HG02623 (cell line): ENCODE data around the gene ACCSL.

Experiments
- ATAC-seq: cut with Tn5 transposase; IDR thresholded peaks from one replicate; pipeline ENCODE4 v1.9.1; 2021; ENCODE audit warnings: moderate library complexity; ENCODE audit not compliant: unreplicated experiment

The ACCSL gene

DNA sequence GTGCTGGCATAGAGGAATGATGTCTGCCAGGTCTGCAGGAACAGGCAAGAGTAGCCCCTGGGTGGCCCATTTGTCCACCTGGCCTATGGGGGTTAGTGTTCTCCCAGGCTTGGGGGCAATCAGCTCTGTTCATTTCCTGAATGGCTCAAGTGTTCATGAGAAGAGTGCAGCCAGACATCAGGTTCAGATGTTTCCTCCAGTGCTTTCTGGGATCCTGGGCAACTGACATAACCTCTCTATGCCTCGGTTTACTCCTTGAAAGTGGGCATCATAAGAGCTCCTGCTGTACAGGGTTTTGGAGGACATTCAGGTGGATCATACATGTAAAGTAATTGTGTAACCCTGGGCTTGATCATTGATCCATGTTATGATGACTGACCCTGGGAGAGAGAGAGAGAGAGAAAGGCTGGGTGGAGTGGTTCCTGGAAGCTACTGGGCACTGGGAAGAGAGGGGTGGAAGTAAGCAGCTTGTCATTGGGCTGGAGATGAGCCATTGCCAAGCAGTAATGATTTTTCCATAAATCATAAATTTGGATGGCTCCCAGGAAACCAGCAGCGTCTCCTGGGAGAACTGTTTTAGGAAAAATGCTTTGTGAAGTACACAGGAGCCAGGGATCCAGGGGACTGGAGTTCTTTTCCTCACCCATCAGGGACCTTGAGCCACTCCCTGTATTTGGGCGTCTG is 30.2 kb upstream of the ACCSL start:
- ATAC-seq = no peak

DNA sequence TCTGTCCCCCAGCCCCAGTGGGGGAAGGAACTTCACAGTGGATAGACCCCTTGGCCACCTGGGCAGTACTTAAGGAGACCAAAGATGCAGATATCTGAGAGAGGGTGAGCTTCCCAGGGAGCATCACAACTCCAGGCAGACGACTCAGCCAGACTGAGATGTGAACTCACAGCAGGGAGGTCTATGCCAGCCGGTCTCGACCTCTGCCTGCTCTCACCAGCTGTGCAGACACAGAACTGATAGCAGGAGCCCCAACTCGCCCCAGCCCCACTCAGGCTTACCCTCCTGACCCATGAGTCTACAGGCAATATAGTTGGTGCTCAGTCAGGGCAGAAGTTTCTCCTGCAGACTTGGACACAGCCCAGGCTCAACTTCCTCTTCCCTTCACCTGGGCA is 29.7 kb upstream of the ACCSL start:
- ATAC-seq = no peak

DNA sequence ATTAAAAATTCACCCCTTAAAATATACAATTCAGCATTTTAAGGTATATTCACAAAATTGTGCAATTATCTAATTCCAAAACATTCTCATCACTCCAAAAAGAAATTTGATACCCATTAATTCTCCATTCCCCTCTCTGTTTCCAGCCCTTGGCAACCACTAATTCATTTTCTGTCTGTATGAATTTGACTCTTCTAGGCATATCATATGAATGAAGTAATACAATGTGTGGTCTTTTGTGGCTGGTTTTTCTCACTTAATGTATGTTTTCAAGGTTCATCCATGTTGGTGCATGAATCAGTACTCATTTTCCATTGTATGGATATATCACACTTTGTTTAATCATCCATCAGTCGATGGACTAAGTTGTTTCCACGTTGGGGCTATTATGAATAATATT is 29.0 kb upstream of the ACCSL start:
- no peak for ATAC-seq

DNA sequence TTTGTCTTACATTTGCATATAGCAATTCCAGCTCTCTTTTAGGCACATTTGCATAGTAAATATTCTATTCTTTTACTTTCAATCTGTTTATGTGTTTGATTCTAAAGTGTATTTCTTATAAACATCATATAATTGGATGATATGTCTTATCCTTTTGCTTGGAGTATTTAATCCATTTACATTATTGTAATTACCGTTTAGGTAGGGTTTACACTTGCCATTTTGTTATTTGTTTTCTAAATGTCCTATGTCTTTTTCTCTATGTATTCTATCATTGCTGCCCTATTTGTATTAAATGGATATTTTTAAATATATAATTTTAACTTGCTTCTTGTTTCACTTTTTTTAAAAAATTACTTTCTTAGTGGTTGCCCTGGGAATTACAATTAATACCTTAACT is 22.8 kb upstream of the ACCSL start:
- ATAC-seq = no peak

DNA sequence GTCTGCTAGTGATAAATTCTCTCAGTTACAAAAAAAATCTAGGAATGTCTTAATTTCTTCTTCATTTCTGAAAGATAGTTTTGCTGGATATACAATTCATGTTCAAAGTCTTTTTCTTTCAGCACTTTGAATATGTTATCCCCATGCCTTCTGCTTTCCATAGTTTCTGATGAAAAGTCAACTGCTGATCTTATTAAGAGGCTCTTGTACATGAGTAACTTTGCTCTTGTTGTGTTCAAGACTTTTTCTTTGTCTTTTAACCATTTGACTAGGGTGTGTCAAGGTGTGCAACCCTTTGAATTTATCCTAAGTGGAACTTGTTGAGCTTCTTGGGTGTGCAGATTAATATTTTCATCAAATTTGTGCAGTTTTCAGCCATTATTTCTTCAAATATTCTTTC is 22.1 kb upstream of the ACCSL start:
- no peak for ATAC-seq

DNA sequence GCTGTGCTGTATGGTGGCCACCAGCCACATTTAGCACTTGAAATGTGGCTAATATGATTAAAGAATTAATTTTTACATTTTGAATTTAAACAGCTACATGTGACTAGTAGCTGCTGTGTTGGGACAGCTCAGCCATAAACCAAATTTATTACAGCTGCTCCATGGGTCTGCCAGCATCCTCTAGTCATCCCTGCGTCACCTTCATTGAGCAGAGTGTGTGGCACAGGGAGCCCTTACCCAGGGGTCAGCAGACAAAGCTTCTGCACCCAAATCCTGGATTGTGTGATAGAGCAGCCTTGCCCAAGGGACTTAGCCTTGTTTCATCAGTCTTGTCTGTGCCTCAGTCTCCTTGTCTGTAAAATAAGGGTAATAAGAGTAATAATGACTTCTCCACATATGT is 19.4 kb upstream of the ACCSL start:
- ATAC-seq = no peak

DNA sequence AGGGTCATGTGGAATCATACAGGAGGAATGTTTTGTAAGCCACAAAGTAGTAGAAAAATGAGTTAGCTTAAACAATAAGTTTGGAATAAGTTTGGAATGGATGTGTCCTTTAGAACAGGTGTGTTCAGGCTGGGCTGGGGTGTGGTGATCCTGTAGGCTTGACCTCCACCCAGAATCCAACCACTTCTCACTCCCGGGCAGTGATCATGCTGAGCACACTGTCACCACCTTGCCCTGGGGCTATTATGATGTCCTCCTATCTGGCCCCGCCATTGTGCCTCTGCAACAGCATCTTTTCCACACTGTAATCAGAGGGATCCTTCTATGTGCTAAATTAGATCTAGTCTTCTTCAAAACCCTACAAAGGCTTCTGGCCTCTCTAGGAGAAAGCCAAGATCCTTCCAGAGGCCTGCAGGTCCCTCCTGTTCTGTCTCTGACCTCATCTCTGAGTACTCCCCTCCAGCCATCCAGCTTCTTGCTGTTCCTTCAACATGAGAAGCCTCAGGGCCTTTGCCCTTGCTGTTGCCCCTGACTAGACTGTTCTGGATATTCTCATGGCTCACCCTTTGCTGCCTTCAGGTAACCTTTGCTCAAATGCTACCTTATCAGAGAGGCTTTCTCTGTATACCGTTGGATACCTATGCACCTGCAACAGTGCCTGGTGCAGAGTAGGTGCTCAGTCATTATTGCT is 18.8 kb upstream of the ACCSL start:
- ATAC-seq = no peak

DNA sequence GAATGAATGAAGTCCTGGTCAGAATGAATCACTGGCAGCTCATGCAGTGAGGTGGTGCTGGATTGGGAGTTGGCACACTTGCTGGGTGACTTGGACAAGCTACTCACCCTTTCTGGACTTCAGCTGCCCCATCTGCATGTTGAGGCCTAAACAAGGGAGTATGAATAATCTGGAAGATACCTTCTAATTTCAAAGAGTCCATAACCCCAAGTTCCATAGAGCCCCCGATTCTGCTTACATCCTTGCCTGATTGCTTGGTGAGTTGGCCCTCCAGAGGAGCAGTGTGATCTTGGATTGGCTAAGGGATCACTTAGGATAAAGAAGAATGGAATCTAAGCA is 18.3 kb upstream of the ACCSL start:
- ATAC-seq = no peak

DNA sequence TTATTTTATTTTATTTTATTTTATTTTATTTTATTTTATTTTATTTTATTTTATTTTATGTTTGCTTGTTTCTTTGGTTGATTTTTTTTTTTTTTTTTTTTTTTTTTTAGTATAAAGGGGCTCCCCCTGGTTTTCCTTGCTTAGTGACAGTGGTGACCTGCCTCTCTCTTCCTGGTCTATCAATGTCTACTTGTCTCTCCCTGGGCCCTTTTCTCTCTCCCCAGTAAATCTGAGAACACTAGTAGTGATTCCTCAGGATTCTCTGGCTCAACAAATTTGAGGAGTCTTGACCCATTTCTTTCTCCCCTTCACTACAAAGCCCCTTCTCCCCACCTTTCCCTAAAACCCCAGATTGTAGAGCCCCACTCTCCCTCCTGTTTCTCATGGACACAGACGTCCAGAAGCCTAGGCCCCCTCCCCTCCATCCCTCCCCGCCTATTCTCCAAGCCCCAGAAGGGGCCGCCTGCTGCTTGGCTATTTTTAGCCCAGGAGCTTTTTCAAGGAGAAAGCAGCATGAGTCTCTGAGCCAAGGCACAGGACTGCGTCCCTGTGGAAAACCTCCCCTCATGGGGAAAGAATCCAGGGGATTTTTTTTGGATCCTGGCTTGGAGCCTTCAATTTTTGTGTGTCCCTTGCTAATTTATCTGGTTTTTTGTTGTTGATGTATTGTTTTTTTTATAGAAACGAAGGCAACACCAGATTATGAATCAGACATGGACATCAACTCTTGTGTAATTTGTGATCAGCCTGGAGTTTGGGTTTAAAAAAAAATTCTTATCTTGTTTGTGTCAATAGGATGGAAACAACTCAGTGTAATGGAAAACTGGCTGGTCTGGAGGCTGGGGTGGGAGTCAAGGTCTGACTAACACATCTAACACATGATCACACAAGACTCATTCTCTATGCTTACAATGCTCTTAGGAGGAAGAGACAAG is 17.5 kb upstream of the ACCSL start:
- ATAC-seq = no peak

DNA sequence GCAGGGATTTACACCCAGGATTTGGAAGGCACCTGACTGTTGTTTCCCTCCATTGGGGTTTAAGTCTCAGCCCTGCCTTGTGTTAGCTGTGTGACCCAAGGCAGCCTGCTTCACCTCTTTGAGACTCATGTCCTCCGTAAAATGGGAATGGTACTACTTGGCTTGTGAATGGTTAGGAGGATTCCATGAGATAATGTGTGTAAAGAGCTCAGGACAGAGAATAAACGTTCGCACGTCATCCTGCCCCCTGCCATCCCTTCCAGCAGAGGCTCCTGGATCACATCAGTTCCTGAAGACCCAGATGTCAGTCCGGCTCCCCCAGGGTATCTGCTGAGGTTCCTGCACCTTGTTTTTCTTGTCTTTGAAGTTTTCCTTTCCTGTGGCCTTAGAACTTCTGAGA is 16.8 kb upstream of the ACCSL start:
- ATAC-seq = no peak

DNA sequence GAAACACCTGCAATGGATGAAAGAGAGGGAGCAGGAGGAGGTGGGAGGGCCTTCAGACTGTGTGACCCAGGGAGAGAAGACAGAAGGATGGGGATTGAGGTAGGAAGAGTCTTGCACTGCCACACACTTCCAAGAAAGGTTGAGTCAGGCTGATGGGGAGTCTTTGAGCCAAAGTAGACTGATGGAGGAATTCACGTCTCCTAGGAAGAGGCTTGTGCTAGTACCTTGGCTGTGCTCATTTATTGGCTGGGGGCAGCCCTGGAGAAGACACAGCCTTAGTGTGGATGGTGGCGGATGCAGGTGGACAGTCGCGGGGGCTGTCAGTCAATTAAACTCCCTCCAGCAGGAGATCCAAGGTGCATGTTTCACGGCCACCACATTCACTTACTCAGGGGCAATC is 16.2 kb upstream of the ACCSL start:
- ATAC-seq = no peak

DNA sequence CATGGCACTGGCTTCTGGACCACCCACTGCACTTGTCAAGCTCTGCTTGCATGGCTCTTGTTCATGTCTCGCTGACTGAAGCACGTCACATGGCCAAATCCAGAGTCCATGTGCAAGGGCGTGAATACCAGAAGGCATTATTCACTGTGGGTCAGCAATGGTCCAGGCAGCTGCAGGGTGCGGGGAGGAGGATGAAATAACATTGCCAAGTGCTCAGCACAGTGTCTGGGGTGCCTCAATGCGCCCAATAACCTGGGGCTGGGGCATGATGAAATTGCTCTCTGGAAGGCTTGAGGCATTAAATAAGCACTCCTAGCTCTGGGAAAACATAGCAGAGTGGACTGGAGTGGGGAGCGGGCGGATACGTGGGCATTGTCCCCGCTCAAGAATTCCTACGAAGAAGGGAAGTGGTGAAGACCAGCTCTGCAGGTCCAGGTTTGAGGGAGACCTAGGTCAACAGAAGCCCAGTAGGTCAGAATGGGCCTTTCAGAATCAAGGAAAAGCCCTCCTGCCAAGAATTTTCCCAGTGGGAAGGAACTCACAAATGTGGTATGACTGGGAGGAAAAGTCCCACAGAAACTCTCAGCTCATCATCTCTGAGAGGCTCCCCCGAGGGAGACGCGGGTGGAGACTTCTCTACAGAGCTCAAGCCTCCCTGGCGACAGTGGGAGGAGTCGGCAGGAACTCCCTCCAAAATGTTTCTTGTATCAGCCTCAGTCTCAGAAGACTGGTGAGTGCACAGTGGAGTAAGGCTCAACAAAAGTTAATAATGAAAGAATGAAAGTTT is 15.3 kb upstream of the ACCSL start:
- no peak for ATAC-seq

DNA sequence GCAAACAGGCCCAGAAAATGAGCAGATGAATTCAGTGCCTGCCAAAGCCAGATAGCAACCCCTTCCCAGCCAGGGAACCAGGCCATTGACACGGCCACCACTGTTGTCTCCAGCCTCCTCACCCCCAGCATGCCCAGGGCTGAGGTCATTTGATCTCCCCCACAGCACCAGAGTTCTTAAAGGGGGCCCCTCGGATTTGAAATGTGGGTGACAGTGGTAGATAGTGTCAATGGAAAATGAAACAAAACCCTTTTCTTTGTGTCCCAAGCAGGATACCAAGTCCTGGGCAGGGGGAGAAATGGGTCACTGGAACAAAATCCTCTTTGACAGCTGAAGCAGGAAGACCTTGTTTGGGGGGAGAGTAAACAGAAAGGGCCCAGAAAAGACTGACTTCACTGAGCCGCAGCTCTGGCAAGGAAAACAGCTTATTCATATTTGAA is 14.3 kb upstream of the ACCSL start:
- ATAC-seq = no peak

DNA sequence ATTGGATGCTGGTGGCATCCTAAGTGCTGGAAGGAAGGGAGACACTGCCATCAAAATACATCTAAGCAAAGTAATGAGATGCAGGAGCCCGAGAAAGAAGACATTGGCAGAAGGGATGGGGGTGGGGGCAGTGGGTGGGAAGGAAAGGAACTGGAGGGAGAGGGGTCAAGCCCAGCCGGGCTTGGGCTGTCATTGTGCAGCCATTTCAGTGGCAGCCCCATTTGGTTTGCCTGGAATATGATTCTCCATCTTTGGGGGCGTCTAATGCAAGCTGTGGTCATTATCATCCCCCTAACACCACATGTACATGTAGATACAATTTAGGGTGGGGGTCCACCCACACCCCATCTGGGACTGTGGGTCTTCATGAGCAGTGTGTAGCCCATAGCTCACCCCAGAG is 13.9 kb upstream of the ACCSL start:
- no peak for ATAC-seq

DNA sequence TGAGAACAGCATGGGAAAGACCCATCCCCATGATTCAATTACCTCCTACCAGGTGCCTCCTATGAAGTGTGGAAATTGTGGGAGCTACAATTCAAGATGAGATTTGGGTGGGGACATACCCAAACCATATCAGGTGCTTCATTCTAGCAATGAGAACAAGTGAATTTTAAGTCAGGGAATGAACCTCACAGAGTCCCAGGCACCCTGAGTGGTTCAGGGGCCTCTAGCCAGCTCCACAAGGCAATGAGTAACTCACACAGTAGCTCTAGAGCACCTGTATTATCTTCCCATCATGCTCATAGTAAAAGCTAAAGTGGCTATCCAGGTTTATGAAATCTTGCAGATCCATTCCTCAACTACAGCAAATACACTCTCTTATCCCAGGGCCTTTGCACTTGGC is 13.1 kb upstream of the ACCSL start:
- no peak for ATAC-seq

DNA sequence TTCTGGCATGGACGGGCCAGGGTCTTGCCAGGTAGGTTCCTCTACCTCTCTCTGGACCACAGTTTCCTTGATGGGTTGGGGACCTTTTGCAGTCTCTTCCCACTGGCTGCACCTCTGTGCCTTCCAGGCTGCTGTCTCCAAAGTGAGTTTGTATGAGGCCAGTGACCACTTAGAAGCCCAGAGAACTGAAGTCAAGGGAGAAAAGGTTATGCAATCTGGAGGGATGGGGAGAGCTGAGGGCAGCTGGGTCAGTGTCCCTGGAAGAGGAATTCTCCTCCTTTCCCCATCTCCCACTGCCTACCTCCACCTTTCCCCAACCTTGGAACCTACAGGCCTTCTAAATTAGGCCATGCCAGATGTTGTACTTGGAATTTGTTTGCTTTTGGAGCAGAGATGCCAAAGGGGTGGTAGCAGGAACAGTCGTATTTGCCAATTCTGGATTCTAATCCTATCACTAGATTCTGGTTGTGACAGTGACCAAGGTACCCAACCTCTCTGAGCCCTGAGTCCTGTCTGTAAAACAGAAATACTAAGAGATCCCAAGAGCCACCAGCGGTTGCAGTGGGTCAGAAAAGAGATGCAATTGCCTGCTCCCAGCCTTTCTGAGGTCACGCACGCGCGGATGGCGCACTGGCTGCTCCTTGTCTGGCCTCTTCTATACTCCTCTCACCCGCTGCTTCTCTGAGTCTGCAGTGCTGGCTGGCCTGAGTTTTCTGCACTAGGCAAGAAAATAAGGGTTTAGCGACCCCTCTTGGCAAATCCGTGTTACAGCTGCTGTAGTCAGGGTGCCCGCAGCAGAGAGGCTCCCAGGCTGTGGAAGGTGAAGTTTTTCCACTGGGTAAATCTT is 10.7 kb upstream of the ACCSL start:
- ATAC-seq = peak; percentile 66

DNA sequence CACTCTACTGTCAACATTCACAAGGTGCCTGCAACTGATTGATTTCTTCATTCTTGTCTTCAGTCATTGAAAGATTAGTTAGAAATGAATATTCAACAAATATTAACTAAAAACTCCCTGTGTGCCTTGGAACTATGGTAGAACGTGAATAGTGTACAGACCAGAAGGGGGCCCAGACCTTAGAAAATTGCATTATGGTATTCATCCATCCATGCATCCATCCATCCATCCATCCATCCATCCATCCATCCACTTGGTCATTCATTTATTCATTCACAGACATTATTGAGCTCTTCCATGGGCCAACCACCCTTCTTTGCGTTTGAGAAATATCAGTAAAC is 10.2 kb upstream of the ACCSL start:
- no peak for ATAC-seq

DNA sequence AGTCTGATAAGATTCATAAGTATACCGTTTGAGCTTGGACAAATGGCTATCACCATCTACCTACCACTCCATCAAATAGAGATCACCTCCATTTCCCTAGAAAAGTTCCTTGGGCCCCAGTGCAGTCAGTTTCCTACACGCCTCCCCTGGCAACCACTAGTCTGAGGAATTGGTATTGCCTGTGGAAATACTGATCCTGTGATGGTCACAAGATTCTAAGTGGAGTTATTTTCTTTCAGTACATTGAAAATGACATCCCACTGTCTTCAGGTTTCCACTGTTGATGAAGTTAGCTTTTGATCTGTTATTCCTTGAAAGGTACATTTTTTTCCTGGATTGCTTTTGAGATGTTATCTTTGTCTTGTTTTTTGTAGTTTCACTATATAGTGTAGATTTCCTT is 4.6 kb upstream of the ACCSL start:
- no peak for ATAC-seq

DNA sequence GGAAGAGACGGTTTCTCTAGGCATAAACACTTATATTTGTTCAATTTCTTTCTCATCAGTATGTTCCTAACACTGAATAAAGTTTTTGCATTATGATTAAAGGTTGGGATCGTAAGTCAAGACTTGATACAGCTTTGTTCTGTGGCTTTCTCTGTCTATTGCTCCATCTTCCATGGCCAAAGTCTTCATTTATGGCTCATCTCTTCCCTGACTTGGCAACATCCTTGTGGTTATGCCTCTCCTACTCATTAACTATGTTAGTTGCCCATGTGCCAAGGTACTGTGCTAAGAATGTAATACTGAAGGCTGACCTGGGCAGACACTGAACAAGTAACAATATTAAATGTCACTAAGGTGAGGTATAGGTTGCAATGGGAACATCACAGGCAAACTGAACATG is 1.6 kb upstream of the ACCSL start:
- ATAC-seq = no peak

DNA sequence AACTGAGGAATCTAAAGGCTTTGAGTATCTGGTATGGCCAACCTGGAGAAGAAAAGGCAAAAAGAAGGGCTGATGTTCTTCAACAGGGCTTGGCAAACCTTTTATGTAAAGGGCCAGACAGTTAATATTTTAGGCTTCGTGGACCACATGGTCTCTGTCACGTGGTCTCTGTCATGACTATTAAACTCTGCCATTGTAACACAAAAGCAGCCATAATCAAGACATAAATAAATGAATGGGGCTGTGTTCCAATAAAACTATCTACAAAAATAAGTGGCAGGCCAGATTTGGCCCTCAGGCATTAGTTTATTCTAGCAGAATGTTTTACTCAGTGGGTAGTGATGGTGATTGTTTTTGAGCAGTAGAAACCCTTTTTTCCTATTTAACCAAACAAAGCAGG is 483 bp upstream of the ACCSL start:
- no peak for ATAC-seq
